PC-3 (cell line): ENCODE data around the gene SPACA4. TPM values are rescaled to one million over a fixed set of nuclear protein-coding genes. Genes with fewer than 3 reads are reported as not detected.

Source experiments
- ATAC-seq: fragments of 200-7000 bp; cut with Tn5 transposase; 2 replicates; pipeline ENCODE4 v1.9.1; 2020; ENCODE audit warnings: mild to moderate bottlenecking, moderate library complexity
- BruUV-seq: library from RNA; stranded (reverse); fragments of 400-500 nt; replicated peaks from 2 replicates; lab custom pipeline; 2021; lab: Mats Ljungman, UMichigan
- CTCF ChIA-PET: fragments of 300-600 bp; sonication (Branson Sonifier 250); formaldehyde crosslinking; loops from one replicate; lab custom pipeline; 2022; ENCODE audit warnings: antibody characterized with exemption; lab: Charles Lee
- POLR2A ChIA-PET: fragments of 300-600 bp; sonication (Branson Sonifier 250); formaldehyde crosslinking; loops from one replicate; lab custom pipeline; 2022; ENCODE audit warnings: antibody characterized with exemption; ENCODE audit not compliant: unreplicated experiment; lab: Charles Lee
- DNase-seq: peaks from one replicate; pipeline ENCODE4 v3.0.0-alpha.2; 2015
- H2AFZ ChIP-seq: fragments of 300-600 bp; sonication (generic); 2 replicates; pipeline ENCODE4 v1.6.0; 2016; ENCODE audit warnings: antibody characterized with exemption, low read length
- H3F3A ChIP-seq: fragments of 300-600 bp; sonication (generic); one replicate; pipeline ENCODE4 v1.6.0; 2017; ENCODE audit warnings: antibody characterized with exemption, low read length, control low read depth, mild to moderate bottlenecking; ENCODE audit not compliant: unreplicated experiment
- H3K27ac ChIP-seq: fragments of 300-600 bp; sonication (generic); 2 replicates; pipeline ENCODE4 v1.5.1; 2016; ENCODE audit warnings: mild to moderate bottlenecking, low read length
- H3K27me3 ChIP-seq: fragments of 300-600 bp; sonication (generic); 2 replicates; pipeline ENCODE4 v1.6.1; 2016; ENCODE audit warnings: low read length, mixed read lengths
- H3K36me3 ChIP-seq: fragments of 300-600 bp; sonication (generic); 2 replicates; pipeline ENCODE4 v1.6.1; 2016; ENCODE audit warnings: low read depth, mixed run types, low read length, mixed read lengths
- H3K4me1 ChIP-seq: fragments of 300-600 bp; sonication (generic); 2 replicates; pipeline ENCODE4 v1.5.1; 2016; ENCODE audit warnings: low read length; ENCODE audit not compliant: insufficient read depth
- H3K4me2 ChIP-seq: fragments of 300-600 bp; sonication (generic); 2 replicates; pipeline ENCODE4 v1.6.0; 2016; ENCODE audit warnings: low read length
- H3K4me3 ChIP-seq: fragments of 300-600 bp; sonication (generic); 2 replicates; pipeline ENCODE4 v1.5.1; 2016; ENCODE audit warnings: mild to moderate bottlenecking, low read length, mixed read lengths
- H3K79me2 ChIP-seq: fragments of 300-600 bp; sonication (generic); 2 replicates; pipeline ENCODE4 v1.6.1; 2017; ENCODE audit warnings: low read length, mixed read lengths
- H3K9ac ChIP-seq: fragments of 300-600 bp; sonication (generic); 2 replicates; pipeline ENCODE4 v1.6.0; 2016; ENCODE audit warnings: mild to moderate bottlenecking, low read length
- H3K9me2 ChIP-seq: fragments of 300-600 bp; sonication (generic); replicated peaks from 2 replicates; pipeline ENCODE4 v1.6.1; 2016; ENCODE audit warnings: mixed run types, low read length, mixed read lengths
- H3K9me3 ChIP-seq: fragments of 300-600 bp; sonication (generic); 2 replicates; pipeline ENCODE4 v1.6.1; 2016; ENCODE audit warnings: low read length, mixed read lengths
- H4K20me1 ChIP-seq: fragments of 300-600 bp; sonication (generic); 2 replicates; pipeline ENCODE4 v1.6.1; 2016; ENCODE audit warnings: low read length, mixed read lengths
- CTCF ChIP-seq: fragments of 300-600 bp; sonication (generic); conservative IDR thresholded peaks from 2 replicates; pipeline ENCODE4 v1.5.1; 2017; ENCODE audit warnings: antibody characterized with exemption, low read depth, mild to moderate bottlenecking, low read length
- EZH2 ChIP-seq: fragments of 300-600 bp; sonication (generic); IDR thresholded peaks from one replicate; pipeline ENCODE4 v1.6.1; 2017; ENCODE audit warnings: antibody characterized with exemption, mild to moderate bottlenecking, low read length; ENCODE audit not compliant: unreplicated experiment
- EZH2phosphoT487 ChIP-seq: fragments of 300-600 bp; sonication (generic); IDR thresholded peaks from 2 replicates; pipeline ENCODE4 v1.6.1; 2018; ENCODE audit warnings: mild to moderate bottlenecking, antibody characterized with exemption, low read length, borderline replicate concordance
- intact Hi-C: fragments of 100-400 bp; cut with micrococcal nuclease; formaldehyde crosslinking; loops from 2 replicates; pipeline ENCODE4 v1.9.0; 2023
- total RNA-seq: library from RNA; depleted of rRNA; stranded (reverse); fragments of >200 nt; gene quantifications from 2 replicates; pipeline ENCODE4 v1.2.3, GENCODE V29; 2014

SPACA4 gene
- total RNA-seq, 1 experiment from 2014 or later, result not detected

- Histone ChIP-seq H3F3A (no peaks in the 10 kb centered on the region), H3K4me3 (no peak overlapping the region), H4K20me1 (no peaks in the 10 kb centered on the region), H3K79me2 (no peaks in the 10 kb centered on the region), H3K27me3 (no peaks in the 10 kb centered on the region), H3K4me2 (no peak overlapping the region), H3K9me3 (no peaks in the 10 kb centered on the region), H3K27ac (no peak overlapping the region), H3K9me2 (no peaks in the 10 kb centered on the region), H3K36me3 (no peaks in the 10 kb centered on the region), H3K4me1 (no peaks in the 10 kb centered on the region), H3K9ac (no peak overlapping the region), H2AFZ (no peak overlapping the region)
- intact Hi-C loops, result no loop called here
- ATAC-seq (no peak), DNase-seq (no peak)
- TF ChIP-seq CTCF (no peak), EZH2 (no peak), EZH2phosphoT487 (no peak)
- no TSS peak for BruUV-seq
- CTCF ChIA-PET, result no interaction called here
- POLR2A ChIA-PET, result no interaction called here
Measured at GRCh38 chr19:48598996-48599700, 7.4 kb upstream of the SPACA4 start.

GRCh38 chr19:48600679-48601417, 5.7 kb upstream of the SPACA4 start:
- no TSS peak for BruUV-seq
- no peak for DNase-seq

More at GRCh38 chr19:48600679-48601417, 5.7 kb upstream of the SPACA4 start:
- H3K9me2 ChIP-seq, result no peaks in the 10 kb centered on the region
- ChIA-PET POLR2A (no interaction called here), CTCF (no interaction called here)
- no peak overlapping the region for H3K4me3 ChIP-seq
- H3F3A ChIP-seq, result no peaks in the 10 kb centered on the region
- H3K9ac ChIP-seq, result no peak overlapping the region
- no peaks in the 10 kb centered on the region for H4K20me1 ChIP-seq
- H3K27me3 ChIP-seq, result no peaks in the 10 kb centered on the region
- no peak for ATAC-seq
- no peaks in the 10 kb centered on the region for H3K9me3 ChIP-seq
- TF ChIP-seq EZH2phosphoT487, result no peak
- no peak for TF ChIP-seq CTCF
- TF ChIP-seq EZH2, result no peak
- H3K4me2 ChIP-seq, result no peak overlapping the region
- no peaks in the 10 kb centered on the region for H3K4me1 ChIP-seq
- no peak overlapping the region for H2AFZ ChIP-seq
- no peaks in the 10 kb centered on the region for H3K79me2 ChIP-seq
- intact Hi-C loops, result no loop called here
- H3K27ac ChIP-seq, result no peak overlapping the region
- H3K36me3 ChIP-seq, result no peaks in the 10 kb centered on the region
